HG03354 (cell line): ENCODE data around the gene ARAP1.
A peak's percentile ranks its signal among the peaks of the same experiment; 100 is the strongest.

Experiments
- ATAC-seq: cut with Tn5 transposase; IDR thresholded peaks from one replicate; pipeline ENCODE4 v1.9.1; 2021; ENCODE audit warnings: mild to moderate bottlenecking; ENCODE audit not compliant: unreplicated experiment, poor library complexity, severe bottlenecking

Gene ARAP1

DNA sequence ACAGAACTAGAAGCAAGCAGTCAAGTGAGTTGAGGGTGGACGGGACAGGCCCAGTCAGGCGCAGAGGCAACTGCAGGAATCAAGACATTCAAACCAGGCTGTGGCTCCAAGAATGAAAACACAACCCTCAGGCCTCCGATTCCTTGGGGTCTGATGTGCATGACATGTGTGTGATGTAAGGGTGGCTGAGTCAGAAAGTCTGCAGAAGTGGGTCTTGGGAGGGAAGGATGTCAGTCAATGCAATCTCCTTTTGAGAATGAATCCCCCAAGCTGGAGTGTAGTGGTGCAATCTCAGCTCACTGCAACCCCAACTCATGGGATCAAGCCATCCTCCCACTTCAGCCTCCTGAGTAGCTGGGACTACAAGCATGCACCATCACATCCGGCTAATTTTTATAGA is 62.0 kb downstream of the ARAP1 start:
- ATAC-seq: no peak

GRCh38 chr11:72688929-72689328 is 63.3 kb downstream of the ARAP1 start:
- ATAC-seq: no peak

DNA sequence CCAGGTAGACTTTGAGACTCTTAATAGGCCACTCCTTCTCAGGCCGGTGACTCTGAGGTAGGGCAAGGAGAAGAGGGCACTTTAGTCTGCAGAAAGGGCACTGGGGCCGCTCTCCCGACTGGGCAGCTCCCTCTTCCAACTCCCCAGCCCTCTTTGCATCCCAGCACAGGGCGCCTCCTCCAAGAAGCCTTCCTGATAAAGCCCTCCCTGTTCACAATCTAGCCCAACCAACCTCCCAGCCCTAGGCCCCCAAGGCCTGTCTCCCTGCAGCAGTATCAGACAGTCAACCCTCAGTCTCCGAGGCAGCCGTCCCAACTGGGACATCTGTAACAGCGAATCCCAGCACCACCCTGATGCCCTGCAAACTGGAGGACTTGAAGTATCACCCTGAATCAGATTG is 63.7 kb downstream of the ARAP1 start:
- no peak for ATAC-seq

DNA sequence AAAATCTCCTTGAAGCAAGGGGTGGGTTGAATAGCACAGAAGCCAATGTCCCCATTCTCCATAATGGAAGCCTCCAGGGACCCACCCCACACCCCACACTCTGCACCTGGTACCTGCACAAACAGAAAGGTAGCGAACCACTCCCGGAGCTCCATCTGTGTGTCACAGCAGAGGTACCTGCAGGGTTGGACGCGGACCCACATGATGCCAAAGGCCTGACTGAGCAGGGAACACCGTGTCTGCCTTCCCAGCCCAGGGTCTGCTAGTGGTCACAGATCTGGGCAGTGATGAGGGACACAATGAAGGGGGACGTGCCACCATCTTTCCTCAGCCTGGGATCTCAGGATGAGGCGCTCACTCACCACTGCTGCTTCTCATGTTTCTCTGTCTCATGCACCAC is 64.9 kb downstream of the ARAP1 start:
- ATAC-seq: no peak

DNA sequence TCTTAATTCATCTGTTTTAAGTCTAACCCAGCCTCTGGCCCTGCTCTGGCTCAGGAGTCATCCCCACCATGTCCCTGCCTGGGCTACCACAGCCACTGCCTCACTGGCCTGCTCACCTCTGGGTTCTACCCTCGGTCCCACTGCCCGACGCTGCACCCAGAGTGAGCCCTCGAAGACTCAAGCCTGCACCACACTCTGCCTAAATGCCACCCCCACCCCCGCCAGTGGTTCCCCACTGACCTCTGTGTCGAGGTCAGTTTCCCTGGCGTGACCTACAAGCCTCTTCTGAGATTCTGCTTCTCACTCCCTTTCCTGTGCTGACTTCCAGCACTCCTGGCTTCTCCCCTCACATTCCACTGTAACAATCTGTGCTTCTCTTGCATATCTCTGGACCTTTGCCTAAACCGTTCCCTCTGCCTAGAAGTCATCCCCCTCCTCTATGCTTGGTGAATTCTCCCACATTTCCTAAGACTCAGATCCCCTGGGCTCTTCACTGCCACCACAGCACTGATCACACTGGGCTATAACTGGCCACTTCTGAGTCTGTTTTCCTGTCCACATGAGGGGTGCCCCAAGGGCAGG is 65.5 kb downstream of the ARAP1 start:
- no peak for ATAC-seq

DNA sequence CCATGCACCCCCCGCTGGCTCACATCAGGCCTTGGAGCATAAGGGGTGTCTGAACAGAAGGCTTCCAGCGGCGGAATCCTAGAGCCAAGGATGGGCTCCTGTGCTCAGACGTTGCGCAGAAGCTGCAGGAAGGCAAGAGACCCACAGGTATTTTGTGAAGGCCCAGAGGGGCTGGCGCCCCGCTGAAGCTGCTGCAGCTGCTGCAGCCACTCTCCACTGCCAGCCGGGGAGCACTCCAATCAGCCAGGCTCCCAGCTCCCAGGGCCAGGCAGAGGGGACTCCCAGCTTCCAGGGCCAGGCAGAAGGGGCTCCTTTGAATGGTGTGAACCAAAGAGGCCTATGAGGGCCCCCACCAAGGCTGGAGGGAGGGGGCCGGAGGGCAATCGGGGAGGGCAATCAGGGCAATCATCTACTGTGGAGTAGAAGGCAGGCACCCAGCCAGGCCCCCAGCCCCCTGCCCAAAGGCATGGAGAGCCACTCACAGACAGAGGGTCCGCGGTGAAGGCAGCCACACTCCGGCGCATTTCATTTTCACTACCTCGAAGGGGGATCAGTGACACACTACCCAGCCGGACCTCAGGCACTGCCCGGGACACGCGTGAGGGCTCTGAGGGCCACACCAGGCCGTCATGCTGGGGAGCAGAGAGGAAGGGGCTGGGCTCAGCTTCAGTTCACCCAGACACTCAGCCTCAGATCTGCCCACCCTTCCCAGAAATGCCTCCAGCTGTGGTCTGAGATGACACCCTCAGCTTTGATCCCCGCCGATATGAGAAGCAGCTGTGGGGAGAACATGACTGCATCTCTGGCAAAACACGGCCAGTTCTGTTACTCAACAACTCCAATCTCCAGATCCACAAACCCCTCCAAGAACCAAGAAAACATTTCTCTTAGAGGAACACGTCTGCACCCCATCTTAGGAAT is 66.4 kb downstream of the ARAP1 start:
- no peak for ATAC-seq

- ATAC-seq: no peak
Measured at GRCh38 chr11:72684236-72684912, 67.8 kb downstream of the ARAP1 start.

- peak; percentile 57 for ATAC-seq
Measured at GRCh38 chr11:72683782-72684200, 68.4 kb downstream of the ARAP1 start.

DNA sequence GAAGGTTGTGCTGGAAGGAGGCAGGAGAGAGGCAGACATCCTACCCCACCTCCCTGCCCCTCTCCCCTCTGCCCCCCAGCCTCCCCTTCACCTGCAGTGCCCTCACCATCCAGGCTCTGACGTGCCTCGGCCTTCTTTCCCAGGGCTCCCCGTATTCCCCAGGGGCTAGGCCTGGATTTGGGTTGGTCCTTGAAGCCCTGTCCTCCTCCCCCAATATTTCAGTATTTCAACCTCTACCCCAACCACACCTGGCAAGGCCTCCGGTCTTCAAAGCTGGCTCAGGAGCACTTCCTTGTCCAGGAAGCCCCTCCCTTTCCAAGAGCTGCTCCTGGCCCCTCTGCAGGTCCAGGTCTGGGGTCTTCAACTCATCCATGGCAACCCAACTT is 69.4 kb downstream of the ARAP1 start:
- no peak for ATAC-seq

DNA sequence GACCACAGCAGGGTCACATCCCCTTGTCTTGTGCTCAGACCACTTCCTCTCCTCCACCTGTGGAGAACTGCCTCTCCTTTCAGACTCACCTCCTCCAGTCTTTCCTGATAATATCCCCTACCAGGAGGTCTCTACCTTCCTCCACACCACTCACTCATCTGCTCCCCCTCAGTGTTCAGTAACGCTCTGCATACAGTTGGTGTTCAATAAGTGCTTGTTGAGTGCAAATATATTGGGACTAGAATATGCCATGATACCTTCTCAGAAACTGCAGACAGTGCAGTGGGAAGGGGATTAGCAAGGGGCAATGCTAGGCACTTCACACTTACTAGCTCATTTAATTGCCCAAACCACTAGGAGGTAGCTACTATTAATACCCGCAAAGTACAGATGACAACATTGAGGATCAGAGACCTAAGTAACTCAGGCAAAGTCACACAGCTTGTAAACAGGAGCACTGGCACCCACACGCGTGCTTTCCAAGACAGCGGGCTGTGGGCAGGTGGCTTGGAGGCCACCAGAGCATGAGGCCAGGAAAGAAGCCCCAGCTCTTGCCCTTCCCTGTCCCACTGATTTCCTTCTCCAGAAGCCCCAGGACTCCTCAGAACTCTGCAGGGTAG is 69.9 kb downstream of the ARAP1 start:
- ATAC-seq: no peak

DNA sequence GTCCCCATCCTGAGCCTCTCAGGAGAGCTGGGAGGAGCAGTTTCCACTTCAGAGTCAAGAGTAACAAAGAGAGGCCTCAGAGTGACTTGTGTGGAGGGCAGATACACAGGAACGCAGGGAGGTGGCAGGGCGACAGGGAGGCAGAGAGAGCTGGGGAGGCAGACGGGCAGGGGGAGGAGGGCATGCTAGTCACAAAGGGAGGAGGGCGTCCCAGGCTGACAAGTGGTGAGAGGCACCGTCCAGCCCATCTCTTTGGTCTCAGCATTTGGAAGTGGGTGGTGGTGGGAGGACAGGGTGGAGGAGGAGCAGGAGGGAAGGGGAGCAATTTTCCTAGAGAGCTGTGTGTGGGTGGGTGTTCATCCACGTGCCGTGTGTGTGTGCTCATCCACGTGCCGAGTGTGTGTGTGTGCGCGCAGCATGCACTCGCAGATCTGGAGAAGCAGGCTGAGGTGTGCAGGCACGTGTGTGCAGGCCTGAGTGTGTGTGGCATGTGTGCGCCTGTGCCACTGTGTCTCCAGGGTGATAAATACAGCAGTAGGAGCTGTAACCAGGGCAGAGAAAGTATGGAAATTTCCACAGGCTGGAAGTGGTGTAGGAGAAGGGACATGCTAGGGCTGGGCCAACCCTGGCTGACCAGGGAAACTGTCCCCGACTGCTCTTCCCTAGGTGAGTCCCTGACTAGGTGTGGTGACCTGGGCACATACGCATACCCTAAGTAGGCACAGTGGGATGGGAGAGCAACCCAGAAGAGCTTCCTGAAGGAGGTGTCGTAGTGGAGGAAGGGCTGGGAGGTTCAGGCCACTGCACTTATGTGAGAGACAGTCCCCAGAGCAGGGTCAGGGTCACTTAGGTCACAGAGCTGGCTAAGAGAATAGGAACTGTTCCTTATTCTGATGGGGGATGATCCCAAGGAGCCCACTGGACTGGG is 70.7 kb downstream of the ARAP1 start:
- ATAC-seq: no peak

- no peak for ATAC-seq
Measured at GRCh38 chr11:72680624-72681158, 71.5 kb downstream of the ARAP1 start.

DNA sequence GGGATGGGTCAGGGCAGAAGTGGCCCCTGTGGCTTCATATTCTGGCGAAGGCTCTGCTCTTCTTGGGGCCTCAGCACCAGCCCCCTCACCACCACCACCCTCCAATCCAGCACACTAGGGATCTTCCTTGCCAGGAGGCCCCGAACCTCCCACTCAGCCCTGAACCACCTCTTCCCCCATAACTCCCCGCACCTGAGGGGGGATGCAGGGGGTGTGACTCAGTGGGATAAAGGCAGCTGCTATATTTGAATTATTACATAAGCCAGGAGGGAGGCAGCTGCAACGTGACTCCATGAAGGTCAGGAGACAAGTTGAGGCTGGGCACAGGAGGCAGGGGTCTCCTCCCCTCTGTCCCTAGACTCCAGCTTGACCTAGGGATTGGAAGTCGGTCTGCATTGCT is 72.3 kb downstream of the ARAP1 start:
- ATAC-seq: no peak

DNA sequence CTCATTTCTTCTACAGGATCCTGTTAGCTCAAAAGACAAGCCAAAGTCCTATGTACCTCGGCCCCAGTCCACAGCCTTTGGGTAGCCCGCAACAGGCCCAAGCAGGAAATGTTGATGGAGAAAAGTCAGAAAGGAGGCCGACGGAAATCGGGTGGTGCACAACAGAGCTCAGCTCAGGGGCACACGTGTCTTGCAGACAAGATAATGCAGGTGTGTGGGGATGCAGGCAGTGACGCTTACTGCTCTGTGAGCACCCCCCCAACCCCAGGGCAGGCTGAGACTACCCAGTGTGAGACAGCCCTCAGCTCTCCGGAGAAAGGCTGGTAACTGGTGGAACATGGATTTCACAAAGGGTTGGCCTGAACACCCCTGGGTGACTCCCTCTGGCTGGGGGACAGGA is 73.7 kb downstream of the ARAP1 start:
- ATAC-seq: no peak

- ATAC-seq: no peak
Measured at GRCh38 chr11:72676861-72677341, 75.3 kb downstream of the ARAP1 start.

GRCh38 chr11:72675221-72675620 is 77.0 kb downstream of the ARAP1 start:
- ATAC-seq: no peak

DNA sequence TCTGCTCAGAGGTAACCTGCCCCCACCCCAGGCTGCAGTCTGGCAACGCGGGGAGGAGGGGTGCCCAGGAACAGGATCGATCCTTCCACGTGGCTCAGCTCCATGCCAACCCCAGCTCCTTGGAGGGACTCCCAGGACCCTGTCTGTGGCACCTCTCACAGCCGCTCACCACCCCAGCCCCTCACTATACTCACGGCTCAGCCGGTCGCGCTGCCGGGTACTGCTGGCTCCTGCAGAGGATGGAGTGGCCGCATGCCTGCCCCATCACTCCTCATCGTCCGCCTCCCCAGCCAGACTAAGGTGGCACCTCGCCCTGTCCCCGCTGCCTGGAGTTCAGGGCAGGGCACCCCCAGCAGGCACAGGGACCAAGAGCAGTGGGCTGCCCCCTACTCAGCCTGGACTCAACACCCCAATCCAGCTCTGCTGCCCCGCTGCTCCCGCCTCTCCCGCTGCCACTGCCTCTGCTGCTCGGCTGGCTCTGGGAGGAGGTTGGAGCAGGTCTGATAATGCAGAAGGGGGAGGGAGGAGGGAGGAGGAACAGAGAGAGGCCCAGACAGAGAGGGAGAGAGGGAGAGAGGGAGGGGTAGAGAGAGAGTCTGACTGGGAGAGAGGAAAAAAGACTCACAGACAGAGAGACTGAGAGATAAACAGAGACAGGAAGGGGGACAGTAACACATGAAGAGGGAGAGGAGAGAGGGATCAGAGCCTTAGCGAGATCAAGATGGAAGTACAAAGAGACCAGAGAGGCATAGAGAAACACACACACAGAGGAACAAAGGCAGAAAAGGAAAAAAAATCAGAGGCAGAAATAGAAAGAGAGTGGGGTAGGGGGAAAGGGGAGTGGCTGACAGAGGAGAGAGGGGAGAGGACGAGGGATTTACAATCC is 78.0 kb downstream of the ARAP1 start, which contains the start of gene PDE2A:
Gene PDE2A (minus strand): TSS at position 480 of the 886 bp plus-strand sequence. CDS start 215 bp downstream, at position 265.
- ATAC-seq: no peak
